Measurements from ENCODE around the gene HDAC9.

DNA sequence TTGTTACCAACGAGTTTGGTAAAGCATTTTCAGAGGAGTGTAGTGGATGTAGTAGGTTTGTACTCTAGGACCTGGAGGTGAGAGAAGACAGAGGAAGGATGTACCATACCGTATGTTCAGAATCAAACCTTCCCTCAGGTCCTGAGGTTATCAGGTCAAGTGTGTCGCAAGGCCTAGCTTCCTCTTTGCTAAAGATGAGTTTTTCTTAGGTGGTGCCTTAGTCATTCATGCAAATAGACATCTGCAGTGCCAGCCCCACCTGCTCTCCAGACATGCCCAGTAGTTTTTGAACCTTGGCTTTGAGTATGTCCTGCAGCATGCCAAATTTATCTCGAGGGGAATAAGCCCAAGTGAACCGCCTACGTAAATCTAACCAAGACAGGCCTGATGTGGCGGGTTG is 71.3 kb downstream of the HDAC9 start:
- TF ChIP-seq POLR2A (IDR thresholded peaks at IDR 0.05) = no peak
- TF ChIP-seq, protein P1, sequence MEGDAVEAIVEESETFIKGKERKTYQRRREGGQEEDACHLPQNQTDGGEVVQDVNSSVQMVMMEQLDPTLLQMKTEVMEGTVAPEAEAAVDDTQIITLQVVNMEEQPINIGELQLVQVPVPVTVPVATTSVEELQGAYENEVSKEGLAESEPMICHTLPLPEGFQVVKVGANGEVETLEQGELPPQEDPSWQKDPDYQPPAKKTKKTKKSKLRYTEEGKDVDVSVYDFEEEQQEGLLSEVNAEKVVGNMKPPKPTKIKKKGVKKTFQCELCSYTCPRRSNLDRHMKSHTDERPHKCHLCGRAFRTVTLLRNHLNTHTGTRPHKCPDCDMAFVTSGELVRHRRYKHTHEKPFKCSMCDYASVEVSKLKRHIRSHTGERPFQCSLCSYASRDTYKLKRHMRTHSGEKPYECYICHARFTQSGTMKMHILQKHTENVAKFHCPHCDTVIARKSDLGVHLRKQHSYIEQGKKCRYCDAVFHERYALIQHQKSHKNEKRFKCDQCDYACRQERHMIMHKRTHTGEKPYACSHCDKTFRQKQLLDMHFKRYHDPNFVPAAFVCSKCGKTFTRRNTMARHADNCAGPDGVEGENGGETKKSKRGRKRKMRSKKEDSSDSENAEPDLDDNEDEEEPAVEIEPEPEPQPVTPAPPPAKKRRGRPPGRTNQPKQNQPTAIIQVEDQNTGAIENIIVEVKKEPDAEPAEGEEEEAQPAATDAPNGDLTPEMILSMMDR (IDR thresholded peaks at IDR 0.05) = no peak
